ENCODE results near the gene SLC22A23.
"Not testable (repeated sequence)": the region's sequence is repeated elsewhere in the genome, so short reads cannot be mapped to it uniquely, and the experiment has no call there.

Gene SLC22A23

DNA sequence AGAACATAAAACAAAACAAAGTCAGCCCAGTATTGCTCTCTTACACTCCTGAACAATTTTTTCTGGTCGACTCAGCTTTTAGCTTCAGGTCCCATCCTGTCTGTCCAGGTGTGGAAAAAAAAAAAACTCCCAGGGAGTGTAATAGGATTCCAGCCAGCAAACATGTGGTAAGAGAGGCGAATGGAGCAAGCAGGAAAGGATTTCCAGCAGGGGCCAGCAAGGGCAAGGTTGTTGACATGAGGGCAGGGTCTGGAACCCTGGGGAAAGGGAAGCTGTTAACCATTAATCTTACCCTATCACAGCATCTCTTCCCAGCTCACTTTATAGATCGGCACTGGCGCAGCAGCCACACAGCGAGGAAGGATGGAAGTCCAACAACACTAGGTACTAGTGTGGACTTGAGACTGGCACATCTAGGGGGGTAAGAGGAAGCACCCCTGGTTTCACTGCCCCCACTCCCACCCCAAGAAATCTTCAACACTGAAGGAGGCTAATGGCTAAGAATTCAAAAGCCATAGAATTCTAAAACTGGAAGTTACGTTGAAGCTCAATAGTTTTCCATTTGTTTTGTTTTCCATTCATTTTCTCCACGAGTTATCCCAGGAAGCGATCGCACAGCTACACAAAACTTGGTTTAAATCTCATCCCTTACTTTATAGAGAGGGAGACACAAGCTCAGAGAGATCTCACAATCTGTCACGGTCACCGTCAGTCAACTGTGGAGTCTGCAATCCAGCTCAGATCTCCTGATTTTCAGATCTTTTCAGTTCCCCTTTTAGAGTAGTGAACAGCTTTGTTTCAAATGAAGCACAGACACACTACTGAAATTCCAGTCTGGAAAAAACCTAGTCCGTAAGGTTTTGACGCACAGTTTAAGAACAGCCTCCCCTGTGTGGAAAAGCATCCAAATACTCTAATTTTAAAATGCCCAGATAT is 53.3 kb downstream of the SLC22A23 start:
- DNase-seq: no peak

- no peak for DNase-seq
Measured at GRCh38 chr6:3402310-3403237, 54.3 kb downstream of the SLC22A23 start.

DNA sequence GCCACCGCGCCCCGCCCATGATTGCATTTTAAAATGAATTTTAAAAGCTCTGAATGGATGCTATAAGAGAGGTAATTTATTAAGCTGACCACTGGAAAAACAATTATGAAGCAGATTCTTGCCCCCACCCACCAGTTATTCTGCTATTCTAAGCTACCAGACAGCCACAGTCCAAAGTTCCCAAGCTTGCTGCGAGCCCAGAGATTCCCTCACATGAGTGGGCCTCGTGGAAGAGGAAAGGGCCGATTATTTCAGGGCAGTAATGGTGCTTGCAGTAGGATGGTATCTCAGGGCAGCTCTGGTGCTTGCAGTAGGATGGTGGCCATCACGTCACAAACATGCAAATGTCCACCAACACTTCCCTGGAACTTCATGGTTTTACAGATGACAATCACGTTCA is 56.7 kb downstream of the SLC22A23 start:
- DNase-seq: no peak

DNA sequence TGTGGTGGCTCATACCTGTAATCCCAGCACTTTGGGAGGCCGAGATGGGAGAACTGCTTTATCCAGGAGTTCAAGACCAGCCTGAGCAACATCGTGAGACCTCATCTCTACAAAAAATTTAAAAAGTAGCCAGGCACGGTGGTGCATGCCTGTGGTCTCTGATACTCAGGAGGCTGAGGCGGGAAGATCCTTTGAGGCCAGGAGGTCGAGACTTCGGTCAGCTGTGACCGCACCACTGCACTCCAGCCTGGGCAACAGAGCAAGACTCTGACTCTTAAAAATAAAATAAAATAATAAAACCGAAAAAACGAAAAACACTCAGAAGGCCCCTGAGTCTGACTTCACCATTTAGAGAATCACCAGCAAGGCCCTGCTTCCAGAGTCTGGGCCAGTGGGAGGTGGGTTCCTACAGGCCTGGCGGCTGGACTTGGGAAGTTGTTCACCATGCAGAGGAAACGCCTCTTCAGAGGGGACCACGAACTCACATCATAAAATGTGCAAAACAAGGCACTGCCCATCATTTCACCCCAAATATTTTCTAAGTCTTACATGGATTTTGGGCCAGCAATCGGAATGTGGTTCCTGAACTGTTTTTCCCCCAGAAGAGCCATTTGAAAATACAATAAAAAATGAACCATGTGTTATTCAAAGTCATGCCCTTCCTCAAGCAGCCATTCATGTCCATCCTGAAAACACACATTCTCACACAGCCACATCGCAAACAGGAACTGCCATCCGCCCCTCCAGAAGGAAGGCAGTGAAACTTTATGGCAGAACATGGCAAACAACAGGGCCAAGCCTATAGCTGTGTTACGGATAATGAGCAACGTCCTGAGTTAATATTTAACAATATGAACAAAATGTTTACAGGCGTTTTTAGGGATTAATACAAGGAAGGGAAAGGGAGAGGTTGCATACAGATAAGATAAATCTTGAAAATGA is 57.8 kb downstream of the SLC22A23 start:
- DNase-seq: no peak

DNA sequence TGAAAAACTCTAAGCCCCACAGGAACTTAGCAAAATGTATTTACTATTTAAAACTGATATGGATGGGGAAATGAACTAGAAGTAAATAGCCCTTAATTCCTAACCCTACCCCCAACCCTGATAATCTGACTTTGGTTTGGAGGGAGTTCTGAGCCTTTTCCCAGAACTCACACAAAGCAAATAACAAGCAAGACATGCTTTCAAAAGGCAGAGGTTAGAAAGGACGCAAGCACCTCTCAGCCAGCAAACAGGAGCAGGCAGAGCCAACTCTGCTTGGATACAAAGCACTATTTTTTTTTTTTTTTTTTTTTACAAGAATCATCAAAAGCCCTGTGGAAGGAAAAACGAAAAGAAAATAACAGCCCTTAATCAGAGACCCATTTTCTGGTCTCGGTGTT is 58.7 kb downstream of the SLC22A23 start:
- no peak for DNase-seq

DNA sequence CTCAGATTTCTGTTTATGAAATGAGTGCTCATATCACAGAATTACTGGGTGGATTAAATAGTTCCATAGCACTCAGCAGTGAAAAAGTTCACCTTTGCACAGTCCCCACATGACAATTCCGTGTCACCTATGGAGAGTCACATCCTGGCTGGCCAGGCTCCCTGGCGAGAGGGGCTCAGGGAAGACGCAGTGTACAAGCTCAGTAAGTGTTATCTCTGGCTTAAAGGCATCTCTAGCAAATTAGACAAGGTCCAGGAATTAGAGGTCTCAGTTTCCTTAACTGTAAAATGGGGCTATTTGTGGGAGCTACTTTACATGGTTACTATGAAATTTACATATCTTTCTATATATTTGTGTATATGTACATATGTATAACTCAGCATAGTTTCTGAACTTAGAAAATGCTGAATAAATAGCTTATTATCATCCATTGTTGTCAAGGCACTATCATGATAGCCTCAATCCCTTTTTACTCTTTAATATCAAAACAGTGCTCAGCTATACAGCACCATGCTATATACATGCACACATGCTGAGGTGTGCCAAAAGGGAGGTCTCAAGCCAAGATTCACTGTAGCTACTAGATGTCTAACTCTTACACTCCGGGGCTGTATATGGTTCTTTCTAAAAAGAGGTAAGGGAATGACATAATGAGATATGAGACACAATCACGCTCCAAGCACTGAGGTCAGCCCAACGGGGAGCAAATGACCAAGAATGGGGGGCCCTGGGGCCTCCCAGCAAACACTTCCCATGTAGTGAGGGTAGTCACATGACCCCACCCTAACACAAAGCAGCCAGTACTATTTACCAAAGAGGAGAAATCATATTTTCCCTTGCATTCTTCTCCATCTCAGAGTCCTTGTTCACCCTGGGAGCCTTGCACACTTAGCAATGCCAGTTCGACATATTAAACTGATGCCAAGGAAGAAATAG is 59.4 kb downstream of the SLC22A23 start:
- no peak for DNase-seq

- DNase-seq: no peak
Measured at GRCh38 chr6:3396503-3397180, 60.2 kb downstream of the SLC22A23 start.

GRCh38 chr6:3394671-3395070 is 62.2 kb downstream of the SLC22A23 start:
- no peak for DNase-seq

GRCh38 chr6:3393836-3394202 is 63.0 kb downstream of the SLC22A23 start:
- no peak for DNase-seq

DNA sequence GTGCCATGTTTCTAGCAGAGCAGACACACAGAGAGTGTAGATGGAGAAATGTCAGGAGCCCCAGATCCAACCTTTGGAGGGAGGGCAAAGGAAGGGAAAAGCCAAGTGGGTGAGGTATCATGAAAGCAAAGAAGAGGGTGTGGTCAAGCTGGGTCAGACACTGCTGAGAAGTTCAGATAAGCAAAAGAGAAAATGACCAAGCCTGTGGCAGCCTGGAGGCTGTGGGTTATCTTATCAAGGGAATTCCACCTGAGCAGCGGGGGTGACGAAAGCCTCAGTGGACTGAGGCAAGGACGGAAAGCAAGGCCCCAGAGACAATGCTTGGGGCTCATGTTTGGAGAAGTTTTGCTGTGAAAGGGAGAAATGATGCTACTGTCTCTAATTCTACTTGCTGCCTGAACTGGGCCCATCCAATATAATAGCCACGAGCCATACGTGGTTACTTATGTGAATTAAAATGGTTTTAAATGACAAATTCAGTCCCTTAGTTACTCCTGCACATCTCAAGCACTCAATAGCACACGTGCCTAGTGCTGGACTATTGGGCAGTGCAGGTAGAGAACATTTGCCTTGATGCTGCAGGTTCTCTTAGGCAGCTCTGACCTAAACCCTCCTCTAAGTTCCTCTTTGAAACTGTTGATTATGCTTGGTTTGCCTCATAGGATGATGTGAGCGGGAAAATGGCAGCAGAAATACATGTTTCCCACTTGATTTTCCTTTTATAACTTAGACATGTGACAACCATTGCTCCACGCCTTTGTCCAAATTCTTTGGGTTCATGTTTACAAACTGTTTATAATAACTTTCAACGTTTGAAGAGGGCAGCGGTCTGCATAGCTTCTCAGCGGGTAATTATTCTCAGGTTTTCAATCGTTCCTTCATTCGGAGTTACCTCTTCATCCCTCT is 63.7 kb downstream of the SLC22A23 start:
- DNase-seq: no peak

DNA sequence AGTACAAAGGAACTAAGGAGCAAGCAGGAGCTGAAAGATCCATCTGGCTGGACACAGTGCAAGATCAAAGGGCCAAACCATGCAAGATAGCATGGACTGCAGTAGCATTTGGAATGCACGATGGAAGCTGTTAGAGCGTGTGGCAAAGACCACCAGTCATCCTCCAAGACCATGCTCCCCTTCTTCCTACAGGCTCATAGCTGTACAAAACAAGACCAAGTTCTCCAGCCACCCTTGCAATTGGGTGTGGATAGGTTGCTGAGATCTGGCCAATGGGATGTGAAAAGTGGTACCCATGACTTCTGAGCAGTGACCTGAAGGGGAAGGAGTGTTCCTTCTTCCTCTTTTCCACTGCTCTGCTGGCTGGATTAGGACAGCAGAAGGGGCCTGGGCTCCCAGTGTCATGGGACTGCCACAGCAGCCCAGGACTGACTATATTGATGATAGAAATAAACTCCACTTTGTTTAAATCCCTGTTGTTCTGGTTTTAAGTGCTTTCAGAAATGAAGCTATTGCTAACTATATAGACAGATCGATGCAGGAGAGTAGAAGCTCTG is 64.9 kb downstream of the SLC22A23 start:
- no peak for DNase-seq

- DNase-seq: no peak
Measured at GRCh38 chr6:3390698-3391097, 66.2 kb downstream of the SLC22A23 start.

DNA sequence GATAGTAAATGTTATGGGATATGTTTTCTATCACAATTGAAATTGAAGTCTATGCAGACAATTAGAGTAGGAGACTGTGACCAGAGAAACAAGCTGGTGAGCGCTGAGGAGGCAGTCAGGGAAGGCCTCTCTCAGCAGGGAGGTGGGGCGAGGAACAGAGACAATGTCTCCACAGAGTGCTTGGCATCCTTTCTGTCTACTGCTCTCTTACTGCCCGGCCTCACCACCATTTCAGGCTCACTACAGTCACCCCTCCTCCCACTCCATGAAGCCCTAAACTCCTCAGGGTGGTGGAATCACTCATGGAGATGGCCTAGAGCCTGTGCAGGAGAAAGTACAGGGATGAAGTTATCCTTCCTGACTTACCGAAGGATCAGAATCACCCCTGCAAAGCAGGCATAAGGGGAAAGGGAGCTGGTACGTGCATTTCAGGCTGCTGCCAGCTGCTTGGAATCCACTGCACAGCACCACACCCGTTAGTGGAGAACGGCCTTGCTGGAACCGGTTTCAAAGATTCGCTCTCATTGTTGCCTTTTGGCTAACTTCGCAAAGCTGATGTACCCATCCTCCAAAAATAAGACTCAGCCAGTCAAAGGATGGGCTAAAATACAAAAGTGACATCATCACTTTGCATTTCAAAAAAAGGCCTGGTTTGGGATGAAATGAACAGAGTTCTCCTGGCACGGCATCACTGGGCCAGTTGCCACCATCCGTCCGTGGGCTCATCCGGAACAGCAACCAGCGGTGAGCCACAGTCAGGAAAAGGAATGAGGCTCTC is 67.3 kb downstream of the SLC22A23 start:
- no peak for DNase-seq

DNA sequence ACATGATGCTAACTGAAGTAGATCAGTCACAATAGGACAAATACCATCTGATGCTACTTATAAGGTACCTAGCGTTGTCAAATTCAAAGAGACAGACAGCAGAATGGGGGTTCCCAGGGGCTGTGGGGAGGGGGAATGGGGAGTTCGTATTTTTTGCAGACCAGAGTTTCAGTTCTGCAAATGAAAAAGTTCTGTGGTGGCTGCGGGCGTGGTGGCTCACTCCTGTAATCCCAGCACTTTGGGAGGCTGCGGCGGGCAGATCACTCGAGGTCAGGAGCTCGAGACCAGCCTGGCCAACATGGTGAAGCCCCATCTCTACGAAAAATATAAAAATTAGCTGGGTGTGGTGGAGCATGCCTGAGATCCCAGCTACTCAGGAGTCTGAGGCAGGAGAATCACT is 68.1 kb downstream of the SLC22A23 start:
- peak in 1 of 2 donors; percentile 30 for DNase-seq

GRCh38 chr6:3386374-3386857 is 70.4 kb downstream of the SLC22A23 start:
- DNase-seq: no peak

DNA sequence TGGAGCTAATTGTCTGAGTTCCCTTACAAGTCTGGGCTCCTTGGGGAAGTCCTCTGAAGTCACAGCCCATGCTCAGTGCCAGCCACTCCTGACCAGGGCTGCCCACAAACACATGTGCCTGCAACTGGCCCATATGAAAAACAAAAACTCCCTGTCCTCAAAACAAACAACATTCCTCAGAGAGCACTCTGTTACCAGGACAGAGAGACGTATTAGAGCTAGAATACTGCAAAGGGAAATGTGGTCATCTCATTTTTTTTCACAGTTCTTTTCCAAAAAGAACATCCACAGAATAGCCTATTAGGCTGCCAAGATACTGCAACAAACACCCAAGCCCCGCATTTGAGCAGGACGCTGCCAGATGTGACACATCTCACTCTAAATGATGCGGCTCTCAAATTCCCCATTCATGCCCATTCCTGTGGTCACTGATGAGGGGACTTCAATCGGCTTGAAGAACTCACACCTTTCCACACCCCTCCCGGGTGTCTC is 71.1 kb downstream of the SLC22A23 start:
- DNase-seq: no peak

DNA sequence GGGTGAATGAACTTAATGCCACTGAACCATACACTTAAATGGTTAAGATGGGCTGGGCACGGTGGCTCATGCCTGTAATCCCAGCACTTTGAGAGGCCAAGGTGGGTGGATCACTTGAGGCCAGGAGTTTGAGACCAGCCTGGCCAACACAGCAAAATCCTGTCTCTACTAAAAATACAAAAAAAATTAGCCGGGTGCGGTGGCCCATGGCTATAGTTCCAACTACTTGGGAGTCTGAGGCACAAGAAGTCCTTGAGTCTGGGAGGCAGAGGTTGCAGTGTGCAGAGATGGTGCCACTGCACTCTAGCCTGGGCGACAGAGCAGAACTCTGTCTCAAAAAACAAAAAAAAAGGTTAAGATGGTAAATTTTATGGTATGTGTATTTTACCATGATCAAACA is 71.7 kb downstream of the SLC22A23 start:
- DNase-seq: not testable (repeated sequence)
